ENCODE measurements around the gene C14orf93. TPM values are rescaled to one million over a fixed set of nuclear protein-coding genes. Genes with fewer than 3 reads are reported as not detected.

C14orf93 gene
- total and polyA plus RNA-seq, 4 donors: 7.5 to 14.9 (median 9.3) TPM

DNA sequence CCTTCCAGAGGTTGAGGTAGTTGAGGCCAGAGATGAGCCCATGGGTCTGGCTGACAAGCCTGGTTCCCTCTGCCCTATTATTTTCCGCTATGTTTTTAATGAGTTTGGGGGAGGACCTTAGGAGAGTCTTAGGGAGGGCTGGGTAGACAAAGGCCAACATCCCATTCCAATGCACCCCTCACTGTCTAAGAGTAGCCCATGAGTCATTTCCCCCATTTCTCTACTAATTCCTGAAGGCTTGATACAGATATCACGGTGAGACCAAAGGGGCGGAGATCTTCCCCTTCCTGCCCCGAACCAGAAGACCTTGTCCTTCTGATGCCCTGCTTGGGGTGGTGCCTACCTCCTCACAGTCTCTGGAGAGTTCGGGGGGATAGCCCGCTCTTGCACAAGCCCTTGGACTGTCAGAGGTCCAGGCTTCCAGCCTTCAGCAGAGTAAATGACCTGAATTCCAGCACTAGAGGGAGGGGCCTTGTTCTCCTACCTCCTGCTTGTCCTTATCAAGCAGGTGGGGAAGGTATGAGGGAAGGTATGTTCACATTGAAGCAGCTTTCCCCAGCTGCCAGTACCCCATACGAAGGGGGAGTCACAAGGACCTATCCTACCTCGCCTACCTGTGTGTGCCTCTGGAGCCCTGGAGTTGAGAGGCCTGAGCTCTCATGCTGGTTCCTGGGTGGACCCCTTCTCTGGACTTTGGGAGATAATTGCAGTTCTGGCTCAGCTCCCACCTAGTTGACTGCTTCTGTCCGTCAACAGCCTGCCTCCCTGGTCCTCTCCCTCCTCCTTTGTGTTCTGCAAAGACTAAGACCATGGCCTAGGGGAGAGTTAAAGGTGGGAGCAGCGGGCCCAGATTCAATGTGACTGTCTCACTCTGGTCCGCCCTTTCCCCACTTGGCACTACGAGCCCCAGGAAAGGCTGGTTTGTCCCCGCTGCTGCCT lies 35.7 kb upstream of the C14orf93 start:
- Histone ChIP-seq H3K4me1 (ENCODE audit: control insufficient read depth in 5 of 5, insufficient read depth in 5 of 5, low read length in 5 of 5) (peaks cover 0 to 15% (median 10%) of the 10 kb centered on the region in 5 donors), H3K27ac (ENCODE audit: low read depth in 1 of 2, low read length in 1 of 2) (peak overlapping the region; percentile 35 to 42), H3K9ac (ENCODE audit: insufficient read depth in 1 of 2, low read length in 2 of 2) (no peak overlapping the region), H3K27me3 (ENCODE audit: control insufficient read depth in 3 of 3, insufficient read depth in 3 of 3, low read length in 2 of 3) (no peaks in the 10 kb centered on the region), H3K9me3 (ENCODE audit: control insufficient read depth in 4 of 4, insufficient read depth in 3 of 4, low read length in 3 of 4) (no peaks in the 10 kb centered on the region), H3K4me3 (no peak overlapping the region), H3K36me3 (ENCODE audit: control insufficient read depth in 4 of 4, insufficient read depth in 4 of 4, low read length in 4 of 4) (peaks cover 0 to 2% (median under 1%) of the 10 kb centered on the region in 4 donors)
- 76 to 81% methylated on average over 13 of the region's 13 CpGs for WGBS, 2 donors
- DNase-seq (no peak), ATAC-seq (ENCODE audit: insufficient read depth, low FRiP score) (no peak)
- TF ChIP-seq, protein P1, sequence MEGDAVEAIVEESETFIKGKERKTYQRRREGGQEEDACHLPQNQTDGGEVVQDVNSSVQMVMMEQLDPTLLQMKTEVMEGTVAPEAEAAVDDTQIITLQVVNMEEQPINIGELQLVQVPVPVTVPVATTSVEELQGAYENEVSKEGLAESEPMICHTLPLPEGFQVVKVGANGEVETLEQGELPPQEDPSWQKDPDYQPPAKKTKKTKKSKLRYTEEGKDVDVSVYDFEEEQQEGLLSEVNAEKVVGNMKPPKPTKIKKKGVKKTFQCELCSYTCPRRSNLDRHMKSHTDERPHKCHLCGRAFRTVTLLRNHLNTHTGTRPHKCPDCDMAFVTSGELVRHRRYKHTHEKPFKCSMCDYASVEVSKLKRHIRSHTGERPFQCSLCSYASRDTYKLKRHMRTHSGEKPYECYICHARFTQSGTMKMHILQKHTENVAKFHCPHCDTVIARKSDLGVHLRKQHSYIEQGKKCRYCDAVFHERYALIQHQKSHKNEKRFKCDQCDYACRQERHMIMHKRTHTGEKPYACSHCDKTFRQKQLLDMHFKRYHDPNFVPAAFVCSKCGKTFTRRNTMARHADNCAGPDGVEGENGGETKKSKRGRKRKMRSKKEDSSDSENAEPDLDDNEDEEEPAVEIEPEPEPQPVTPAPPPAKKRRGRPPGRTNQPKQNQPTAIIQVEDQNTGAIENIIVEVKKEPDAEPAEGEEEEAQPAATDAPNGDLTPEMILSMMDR (IDR thresholded peaks at IDR 0.05; ENCODE audit: control extremely low read depth, extremely low read depth): no peak

DNA sequence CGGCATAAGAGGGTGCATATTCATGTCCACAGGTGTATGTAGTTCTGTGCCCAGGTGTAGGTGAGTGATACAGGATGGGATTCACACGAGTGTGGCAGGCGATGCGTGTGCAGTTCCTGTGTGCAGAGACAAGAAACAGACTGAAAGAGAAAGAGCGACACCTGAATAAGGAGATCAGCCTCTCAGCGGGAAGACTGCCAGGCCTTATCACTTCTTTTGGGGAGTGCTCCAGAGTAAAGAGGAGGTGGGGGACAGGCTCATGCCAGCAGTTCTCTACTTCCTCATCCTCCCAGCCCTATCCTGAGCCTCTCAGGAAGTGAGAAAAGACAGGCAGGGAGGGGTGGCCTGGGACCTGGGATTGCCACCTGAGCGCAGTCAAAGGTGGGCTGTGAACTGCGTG lies 34.9 kb upstream of the C14orf93 start:
- peaks cover 0 to under 1% (median 0%) of the 10 kb centered on the region in 4 donors for H3K36me3 ChIP-seq (ENCODE audit: control insufficient read depth in 4 of 4, insufficient read depth in 4 of 4, low read length in 4 of 4)
- H3K27ac ChIP-seq (ENCODE audit: low read depth in 1 of 2, low read length in 1 of 2): peak overlapping the region; percentile 26 to 42
- H3K27me3 ChIP-seq (ENCODE audit: control insufficient read depth in 3 of 3, insufficient read depth in 3 of 3, low read length in 2 of 3): no peaks in the 10 kb centered on the region
- no peak for DNase-seq
- H3K9me3 ChIP-seq (ENCODE audit: control insufficient read depth in 4 of 4, insufficient read depth in 3 of 4, low read length in 3 of 4): no peaks in the 10 kb centered on the region
- no peak overlapping the region for H3K9ac ChIP-seq (ENCODE audit: insufficient read depth in 1 of 2, low read length in 2 of 2)
- H3K4me3 ChIP-seq: no peak overlapping the region
- ATAC-seq (ENCODE audit: insufficient read depth, low FRiP score): no peak
- WGBS, 2 donors: 81 to 87% methylated on average over 8 of the region's 8 CpGs
- H3K4me1 ChIP-seq (ENCODE audit: control insufficient read depth in 5 of 5, insufficient read depth in 5 of 5, low read length in 5 of 5): peaks cover 0 to 15% (median 10%) of the 10 kb centered on the region in 5 donors
- TF ChIP-seq, protein P1 (IDR thresholded peaks at IDR 0.05; ENCODE audit: control extremely low read depth, extremely low read depth): no peak

DNA sequence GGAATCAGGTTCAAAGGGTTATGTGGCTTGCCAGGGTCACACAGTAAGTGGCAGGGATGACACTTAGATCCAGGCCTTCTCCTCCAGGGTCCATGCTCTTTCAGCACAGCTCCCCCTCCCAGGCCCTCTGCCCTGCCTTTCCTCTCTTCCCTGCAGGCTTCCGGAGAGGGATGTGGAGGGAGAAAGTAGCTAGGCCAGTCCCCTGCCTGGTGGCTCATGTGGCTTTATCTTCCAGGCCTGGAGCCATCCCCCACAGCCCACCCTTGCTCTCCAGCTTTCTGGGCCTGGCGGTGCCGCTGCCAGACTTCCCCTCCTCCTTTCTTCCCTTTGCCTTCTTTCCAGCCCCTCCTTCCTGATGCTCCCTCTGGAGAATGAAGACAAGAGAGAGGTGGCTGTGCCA lies 33.8 kb upstream of the C14orf93 start:
- no peaks in the 10 kb centered on the region for H3K36me3 ChIP-seq (ENCODE audit: control insufficient read depth in 4 of 4, insufficient read depth in 4 of 4, low read length in 4 of 4)
- DNase-seq: peak; percentile 39 to 73 (median 52)
- H3K27me3 ChIP-seq (ENCODE audit: control insufficient read depth in 3 of 3, insufficient read depth in 3 of 3, low read length in 2 of 3): no peaks in the 10 kb centered on the region
- peak overlapping the region in 1 of 2 donors; percentile 11 for H3K9ac ChIP-seq (ENCODE audit: insufficient read depth in 1 of 2, low read length in 2 of 2)
- 75 to 91% methylated on average over 3 of the region's 3 CpGs for WGBS, 2 donors
- H3K27ac ChIP-seq (ENCODE audit: low read depth in 1 of 2, low read length in 1 of 2): no peak overlapping the region
- H3K4me3 ChIP-seq: no peak overlapping the region
- TF ChIP-seq, protein P1 (IDR thresholded peaks at IDR 0.05; ENCODE audit: control extremely low read depth, extremely low read depth): no peak
- no peaks in the 10 kb centered on the region for H3K9me3 ChIP-seq (ENCODE audit: control insufficient read depth in 4 of 4, insufficient read depth in 3 of 4, low read length in 3 of 4)
- no peak for ATAC-seq (ENCODE audit: insufficient read depth, low FRiP score)
- H3K4me1 ChIP-seq (ENCODE audit: control insufficient read depth in 5 of 5, insufficient read depth in 5 of 5, low read length in 5 of 5): peaks cover 0 to 15% (median 10%) of the 10 kb centered on the region in 5 donors
